Stimulated activated CD4-positive, alpha-beta T cell treated with anti-CD3 and anti-CD28 coated beads, Interleukin-4, amount 100 ng/mL, for 1 hour (primary cell): ENCODE results near the gene ZDHHC19.
"Not testable (repeated sequence)": the region's sequence is repeated elsewhere in the genome, so short reads cannot be mapped to it uniquely, and the experiment has no call there.

Experiments used
- DNase-seq: peaks from one replicate; pipeline ENCODE4 v3.0.0-alpha.2; 2020

ZDHHC19 gene

DNA sequence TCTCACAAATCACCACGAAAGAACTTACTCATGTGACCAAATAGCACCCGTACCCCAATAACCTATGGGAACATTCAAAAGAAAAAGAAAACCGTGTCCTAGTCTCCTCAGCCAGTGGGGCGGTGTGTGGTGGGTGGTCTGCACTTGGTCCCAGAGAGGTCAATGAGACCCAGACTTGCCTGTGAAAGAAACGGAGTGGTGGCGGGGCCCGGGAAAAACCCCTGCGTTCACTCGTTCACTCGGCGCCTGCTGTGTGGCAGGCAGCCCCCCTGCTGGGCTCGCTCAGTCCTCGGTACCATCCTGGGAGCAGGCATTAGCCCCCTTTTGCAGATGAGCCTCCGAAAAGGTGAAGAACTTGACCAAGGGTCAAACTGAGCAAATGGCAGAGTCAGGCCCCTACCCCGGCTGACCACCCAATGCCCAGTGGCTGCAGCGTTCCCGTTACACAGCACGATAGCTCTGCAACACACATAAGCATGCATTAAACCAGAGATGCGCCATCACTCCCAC is 36.0 kb downstream of the ZDHHC19 start:
- DNase-seq = no peak

DNA sequence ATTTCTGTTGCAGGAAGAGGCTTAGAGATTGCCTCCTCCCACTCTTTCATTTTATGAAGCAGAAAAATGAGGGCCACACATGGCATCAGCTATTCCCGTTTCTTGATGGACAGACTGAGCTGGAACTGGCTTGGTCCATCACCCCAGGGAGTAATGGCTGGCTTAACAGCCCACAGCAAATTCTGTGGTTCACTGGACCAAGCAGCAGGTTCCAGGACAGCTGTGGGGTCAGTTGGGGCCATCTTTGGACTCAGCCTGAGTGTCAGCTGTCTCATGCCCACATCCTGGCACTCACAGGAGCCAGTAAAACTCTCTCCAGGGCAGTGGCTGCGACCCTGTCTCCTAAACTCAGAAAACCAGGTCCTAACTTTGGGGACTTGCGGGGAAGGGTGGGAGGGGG is 36.5 kb downstream of the ZDHHC19 start:
- DNase-seq = no peak

DNA sequence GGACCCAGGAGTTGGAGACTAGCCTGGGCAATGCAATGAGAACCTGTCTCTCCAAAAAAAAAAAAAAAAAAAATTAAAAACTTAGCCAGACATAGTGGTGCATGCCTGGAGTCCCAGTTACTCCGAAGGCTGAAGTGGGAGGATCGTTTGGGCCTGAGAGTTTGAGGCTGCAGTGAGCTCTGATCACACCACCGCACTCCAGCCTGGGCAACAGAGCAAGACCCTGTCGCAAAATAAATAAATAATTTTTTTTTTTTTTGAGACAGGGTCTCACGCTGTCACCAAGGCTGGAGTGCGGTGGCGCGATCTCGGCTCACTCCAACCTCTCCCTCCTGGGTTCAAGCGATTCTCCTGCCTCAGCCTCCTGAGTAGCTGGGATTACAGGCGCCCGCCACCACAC is 40.9 kb downstream of the ZDHHC19 start:
- not testable (repeated sequence) for DNase-seq

DNA sequence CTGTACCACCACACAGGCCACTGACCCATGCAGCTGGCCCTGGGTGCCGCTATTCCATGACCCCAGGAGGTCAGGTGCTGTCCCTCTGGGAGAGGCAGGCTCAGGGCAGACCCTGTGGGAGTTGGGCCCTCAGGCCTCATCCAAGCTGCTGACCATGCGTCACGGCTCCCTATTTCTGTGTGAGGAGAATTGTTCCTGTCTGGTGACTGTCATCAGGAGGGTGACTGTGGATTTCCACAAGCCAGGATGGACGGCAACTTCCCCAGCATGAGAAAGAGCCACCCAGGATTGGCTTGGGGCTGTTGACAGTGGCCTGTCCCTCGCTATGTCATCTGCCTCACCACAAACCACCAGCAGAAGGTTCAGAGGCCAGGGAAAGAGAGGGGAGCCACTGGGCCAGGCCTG is 41.4 kb downstream of the ZDHHC19 start:
- DNase-seq = no peak

DNA sequence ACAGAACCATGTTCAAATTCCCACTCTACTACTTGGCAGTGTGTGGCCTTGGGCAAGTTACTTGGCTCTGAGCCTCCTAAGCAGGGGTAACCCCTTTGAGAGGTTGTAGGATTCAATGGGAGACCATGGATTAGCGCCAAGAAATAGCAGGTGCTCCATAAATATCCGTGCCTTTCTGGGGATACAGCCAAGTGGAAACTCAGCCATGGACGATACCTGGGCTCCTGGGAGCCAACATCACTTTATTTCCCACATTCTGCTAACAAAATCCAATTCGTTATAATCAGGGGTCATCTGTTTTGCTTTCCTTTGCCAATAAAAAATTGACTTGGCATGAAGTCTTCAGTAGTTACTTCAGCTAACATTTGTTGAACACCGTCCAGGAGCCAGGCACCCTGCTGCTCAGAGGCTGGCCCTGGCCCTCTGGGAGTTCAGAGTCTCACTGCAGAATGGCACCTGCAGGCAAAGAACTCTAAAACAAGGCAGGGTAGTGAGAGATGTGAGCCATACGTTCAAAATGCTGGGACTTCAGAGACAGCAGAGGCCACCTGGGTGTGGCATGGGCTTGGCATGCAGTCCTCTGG is 42.3 kb downstream of the ZDHHC19 start:
- DNase-seq = no peak

DNA sequence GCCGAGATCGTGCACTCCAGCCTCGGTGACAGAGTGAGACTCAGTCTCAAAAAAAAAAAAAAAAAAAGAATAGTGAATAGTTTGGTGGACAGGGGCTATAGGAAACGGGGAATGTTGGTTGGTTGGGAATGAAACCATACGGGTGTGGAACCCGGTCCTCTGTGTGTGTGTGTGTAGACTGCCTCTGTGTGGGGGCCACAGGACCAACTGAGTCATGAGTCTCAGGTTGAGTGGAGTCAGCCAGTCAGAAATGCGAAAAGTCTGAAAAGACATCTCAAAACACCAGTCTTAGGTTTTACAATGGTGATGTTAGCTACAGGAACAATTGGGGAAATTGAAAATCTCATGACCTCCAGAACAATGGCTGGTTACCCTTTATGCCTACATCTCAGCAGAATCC is 44.5 kb downstream of the ZDHHC19 start:
- DNase-seq = no peak

DNA sequence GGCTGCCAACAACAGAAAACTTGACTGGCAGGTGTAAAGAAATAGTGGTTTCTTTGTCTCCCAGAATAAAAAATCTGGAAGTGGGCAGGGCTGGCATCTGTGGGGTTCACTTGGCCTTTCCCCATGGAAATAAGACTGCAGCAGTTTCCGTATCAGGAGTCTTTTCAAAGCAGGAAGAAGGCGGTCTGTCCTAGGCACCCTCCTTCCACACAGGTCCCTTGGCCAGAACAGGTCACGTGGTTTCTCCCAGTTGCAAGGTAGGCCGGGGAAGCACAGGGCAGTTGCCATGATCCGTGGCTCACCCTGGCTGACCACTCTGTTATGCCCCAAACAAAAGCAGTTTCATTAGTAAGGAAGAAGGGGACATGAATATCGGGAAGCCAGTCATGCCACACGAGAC is 45.4 kb downstream of the ZDHHC19 start:
- no peak for DNase-seq

DNA sequence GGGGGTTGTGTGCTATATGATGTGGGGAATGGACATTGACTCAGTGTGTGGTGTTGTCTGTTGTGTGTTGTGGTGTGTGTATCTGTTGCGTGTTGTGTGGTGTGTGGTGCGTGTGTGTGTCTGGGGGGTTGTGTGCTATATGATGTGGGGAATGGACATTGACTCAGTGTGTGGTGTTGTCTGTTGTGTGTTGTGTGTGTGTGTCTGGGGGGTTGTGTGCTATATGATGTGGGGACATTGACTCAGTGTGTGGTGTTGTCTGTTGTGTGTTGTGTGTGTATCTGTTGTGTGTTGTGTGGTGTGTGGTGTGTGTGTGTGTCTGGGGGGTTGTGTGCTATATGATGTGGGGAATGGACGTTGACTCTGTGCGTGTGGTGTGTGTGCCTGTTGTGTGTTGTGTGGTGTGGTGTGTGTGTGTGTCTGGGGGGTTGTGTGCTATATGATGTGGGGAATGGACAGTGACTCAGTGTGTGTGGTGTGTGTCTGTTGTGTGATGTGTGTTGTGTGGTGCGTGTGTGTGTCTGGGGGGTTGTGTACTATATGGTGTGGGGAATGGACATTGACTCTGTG is 46.1 kb downstream of the ZDHHC19 start:
- DNase-seq = not testable (repeated sequence)

DNA sequence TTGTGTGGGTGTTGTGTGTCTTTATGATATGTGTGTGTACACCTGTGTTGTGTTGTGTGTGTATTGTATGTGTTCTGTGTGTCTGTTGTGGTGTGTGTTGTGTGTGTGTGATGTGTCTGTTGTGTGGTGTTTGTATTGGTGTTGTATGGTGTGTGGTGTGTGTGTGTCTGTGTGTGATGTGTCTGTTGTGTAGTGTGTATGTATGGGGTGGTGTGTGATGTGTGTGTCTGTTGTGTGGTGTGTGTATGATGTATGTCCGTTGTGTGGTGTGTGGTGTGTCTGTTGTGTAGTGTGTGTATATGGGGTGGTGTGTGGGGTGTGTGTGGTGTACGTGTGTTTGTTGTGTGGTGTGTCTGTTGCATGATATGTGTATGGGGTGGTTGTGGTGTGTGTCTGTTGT is 46.6 kb downstream of the ZDHHC19 start:
- no peak for DNase-seq

DNA sequence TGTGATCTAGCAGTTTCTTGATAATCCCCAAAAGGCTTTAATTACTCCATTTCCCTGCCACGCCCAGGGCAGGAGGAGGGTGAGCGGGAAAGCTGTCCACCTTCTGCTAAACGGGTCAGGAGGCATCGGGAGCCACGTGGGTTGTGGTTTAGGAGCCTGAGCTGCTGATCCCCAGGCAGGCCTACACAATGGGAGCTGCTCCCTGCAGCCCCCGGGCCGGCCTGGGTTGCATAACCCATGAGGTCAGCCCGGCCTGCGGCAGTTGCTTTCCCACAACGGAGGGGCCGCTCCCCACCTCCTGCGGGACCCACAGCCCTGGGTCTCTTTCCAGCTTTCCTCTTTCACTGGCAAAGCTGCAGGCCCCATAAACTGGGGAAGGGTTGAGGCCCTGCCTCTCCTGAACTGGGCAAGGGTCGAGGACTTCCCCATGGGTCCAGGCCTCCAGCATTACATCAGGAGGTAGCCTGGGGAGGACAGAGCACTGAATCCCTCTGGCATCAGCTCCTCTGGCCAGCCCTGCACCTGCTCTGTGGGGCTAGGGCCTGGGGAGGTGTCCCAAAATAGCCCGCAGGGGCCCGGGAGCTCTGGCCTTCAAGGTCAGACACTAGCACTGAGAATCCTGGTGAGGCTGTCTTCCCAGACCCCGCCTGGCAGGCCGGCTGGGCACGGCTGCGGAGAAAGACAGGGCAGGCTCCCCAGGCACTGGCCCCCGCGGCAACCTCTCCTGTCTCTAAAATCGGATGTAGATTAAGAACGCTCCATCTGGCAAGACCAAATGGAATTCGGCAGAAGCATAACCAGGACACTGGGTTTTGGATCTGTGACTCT is 47.3 kb downstream of the ZDHHC19 start:
- no peak for DNase-seq

DNA sequence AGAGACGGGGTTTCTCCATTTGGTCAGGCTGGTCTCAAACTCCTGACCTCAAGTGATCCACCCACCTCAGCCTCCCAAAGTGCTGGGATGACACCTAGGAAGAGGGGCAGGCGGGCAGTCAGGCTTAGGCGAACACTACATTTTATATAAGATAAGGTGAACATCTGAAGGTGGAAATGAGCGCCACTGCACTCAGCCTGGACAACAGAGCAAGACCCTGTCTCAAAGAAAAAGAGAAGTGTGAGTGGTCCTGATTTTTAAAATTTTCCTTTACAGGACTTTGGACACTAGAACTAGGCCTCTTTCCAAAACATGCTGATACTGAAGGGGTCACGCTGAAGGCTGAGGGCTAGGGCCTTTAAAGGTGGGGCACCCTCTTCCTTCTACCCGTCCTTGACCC is 48.0 kb downstream of the ZDHHC19 start:
- no peak for DNase-seq

DNA sequence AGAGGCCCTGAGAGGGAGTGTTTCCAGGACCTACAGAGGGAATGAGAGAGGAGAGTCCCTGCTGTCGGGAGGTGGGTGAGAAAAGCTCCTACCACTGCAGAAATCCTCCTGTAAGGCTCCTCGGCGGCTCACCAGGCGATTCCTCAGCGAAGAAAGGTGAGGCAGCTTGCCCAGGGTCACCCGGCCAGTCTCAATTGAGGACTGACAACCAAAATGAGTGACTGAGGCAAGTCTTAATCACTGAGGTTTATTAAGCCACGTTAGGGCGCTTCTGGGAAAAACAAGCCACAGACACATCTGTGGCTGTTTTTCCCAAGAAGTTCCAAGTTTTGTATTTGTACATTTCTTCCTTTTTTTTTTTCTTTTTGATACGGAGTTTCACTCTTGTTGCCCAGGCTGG is 48.5 kb downstream of the ZDHHC19 start:
- no peak for DNase-seq

DNA sequence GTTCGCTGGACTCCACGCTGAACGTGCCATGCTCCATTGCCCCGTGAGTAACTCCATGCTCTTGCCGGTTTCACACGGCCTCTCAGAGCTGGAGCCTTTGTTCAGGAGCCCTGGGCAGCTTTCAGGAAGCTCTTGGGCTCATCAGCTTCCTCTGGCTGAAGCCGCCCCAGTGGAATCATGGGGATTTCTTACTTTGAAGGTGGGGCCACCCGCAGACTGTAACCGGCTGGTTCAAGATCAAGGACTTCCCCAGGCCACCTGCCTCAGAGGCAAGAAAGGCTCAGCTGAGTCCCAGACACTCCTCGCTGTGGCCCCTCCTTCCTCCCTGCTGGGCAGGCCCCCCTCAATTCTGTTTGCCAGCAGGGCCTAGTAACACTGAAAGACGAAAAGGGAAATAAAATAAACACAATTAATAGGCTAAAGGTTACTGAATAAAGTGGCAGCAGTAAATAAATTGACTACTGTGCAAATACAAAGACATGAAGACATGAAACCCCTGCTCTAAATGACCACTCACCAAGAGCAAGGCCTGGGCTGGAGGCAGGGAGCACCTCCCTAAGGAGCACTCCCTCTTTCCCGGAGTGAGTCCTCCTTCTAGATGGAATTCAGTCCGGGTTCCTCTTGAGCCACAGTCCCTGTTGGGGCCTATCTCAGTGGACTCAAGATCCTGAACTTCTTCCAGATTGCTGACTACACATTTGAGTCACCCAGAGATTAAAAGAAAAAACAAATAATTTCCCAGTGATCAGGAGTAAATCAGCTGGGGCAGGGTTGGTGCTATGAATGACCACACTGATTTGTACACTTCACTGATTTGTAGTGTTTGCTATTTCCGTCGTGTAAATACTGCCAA is 51.0 kb downstream of the ZDHHC19 start:
- peak; percentile 25 for DNase-seq

DNA sequence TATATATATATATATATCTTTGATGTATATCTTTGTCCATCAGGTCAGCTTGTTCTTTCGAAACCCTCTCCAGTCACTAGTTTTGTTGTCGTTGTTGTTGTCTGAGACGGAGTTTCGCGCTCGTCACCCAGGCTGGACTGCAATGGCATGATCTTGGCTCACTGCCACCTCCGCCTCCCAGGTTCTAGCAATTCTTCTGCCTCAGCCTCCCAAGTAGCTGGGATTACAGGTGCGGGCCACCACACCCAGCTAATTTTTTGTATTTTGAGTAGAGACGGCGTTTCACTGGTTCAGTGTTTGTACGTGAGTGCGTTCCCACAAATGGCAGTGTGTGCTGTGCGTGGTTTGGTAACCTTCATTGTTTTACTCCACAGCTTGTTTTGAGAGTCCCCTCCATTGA is 51.7 kb downstream of the ZDHHC19 start:
- DNase-seq = no peak

DNA sequence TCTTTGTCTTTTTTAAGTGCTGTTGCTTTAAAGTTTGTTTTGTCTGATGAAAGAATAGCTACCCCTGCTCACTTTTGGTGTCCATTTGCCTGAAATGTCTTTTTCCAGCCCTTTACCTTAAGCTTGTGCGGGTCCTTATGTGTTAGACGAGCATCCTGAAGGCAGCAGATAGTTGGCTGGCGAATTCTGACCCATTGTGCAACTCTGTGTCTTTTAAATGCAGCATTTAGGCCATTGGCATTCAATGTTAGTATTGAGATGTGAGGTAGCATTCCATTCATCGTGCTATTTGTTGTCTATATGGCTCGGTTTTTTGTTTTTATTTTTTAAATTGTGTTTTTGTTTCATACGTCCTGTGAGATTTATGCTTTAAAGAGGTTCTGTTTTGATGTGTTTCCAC is 55.0 kb downstream of the ZDHHC19 start:
- no peak for DNase-seq

DNA sequence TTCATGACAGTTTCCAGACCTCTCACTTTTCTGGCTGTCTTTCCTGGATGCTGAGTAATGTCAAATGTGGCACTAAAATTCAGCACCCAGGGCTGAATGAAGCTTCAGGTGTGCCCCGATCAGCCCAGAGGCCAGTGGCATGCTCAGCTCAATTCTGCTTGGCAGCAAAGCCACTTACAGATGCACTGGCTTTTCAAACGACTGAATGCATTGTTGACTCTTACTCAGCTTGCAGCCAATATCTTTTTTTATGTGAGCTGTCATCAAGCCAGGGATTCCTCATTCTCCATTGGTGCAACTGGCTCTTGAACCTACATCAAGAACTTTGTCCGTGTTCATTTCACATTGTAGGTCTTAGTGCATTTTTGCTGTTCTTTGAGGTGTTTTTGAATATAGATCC is 60.7 kb downstream of the ZDHHC19 start:
- DNase-seq = no peak

DNA sequence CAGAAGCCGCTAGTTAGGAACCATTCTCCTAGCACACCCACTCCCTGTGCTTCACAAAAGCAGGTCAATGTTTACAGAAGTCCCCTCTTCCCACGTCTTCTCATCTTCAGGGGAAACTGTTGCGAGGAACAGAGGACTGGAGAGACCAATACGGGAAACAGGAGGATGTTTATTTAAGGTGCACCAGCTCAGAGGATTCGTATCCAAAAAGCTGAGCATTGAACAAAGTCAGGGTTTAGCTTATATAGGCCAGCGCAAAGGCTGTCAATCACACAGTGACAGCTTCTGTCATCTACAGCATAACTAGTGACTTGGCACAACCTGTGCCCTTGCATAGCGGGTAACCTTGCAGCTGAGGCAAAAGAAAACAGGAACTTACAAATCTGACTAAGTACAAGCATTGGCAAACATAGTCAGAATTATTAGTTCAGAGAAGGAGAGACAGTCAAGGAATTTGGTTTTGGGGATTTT is 61.3 kb downstream of the ZDHHC19 start:
- no peak for DNase-seq

DNA sequence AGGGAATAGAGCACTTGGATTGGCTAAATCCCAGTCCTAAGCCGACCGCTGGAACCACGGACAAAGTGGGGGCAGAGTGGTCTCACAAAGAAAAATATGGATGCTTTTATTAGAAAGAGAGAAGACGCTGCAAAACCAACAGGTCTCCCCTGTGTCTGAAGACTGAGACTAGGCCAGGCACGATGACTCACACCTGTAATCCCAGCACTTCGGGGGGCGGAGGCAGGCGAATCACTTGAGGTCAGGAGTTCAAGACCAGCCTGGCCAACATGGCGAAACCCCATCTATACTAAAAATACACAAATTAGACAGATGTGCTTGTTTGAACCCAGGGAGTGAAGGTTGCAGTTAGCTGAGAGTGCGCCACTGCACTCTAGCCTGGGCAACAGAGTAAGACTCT is 61.8 kb downstream of the ZDHHC19 start:
- DNase-seq = no peak
